Measurements from ENCODE around the gene CAPN14.

DNA sequence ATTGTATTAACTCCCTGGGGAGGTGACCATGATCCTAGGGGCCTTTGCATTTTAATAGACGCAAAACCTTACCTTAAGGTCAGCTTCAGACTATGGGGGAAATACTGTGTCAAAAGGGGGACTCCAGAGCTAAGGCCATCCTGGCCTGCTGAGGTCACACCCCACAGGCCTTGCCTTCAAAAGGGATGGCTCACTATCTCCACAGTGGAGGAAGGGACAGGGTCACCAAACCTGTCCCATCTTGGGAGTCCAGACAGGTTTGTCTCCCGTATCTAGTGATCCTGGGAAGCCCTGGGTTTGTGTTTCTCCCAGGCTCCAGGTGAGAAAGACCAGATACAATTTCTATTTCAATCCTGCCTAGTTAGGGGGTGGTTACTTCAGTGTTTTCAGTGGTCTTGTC, 24.9 kb downstream of the CAPN14 start:
- TF ChIP-seq ZSCAN23 (tag by site-specific recombination; IDR thresholded peaks at IDR 0.05) (no peak), ZNF174 (tag by site-specific recombination; IDR thresholded peaks at IDR 0.05) (no peak), BCL11A (tag by site-specific recombination; IDR thresholded peaks at IDR 0.05; ENCODE audit: low read depth) (no peak)
